Ishikawa (cell line): ENCODE measurements around the gene SLC25A6.

Experiments used
- EP300 ChIP-seq: IDR thresholded peaks from 2 replicates; pipeline ENCODE4 v1.6.1; 2012; ENCODE audit warnings: borderline replicate concordance
- RAD21 ChIP-seq: IDR thresholded peaks from 2 replicates; pipeline ENCODE4 v1.6.1; 2012; ENCODE audit warnings: low read depth
- TAF1 ChIP-seq: IDR thresholded peaks from 2 replicates; pipeline ENCODE4 v1.6.1; 2012; ENCODE audit warnings: low read depth, mild to moderate bottlenecking
- TCF12 ChIP-seq: IDR thresholded peaks from 2 replicates; pipeline ENCODE4 v1.6.1; 2012; ENCODE audit warnings: low read depth
- YY1 ChIP-seq: IDR thresholded peaks from 2 replicates; pipeline ENCODE4 v1.6.1; 2012; ENCODE audit warnings: low read depth

GRCh38 chrX:1380672-1381233 is 11.2 kb downstream of the SLC25A6 start:
- TF ChIP-seq EP300, result no peak
- TF ChIP-seq TCF12, result no peak
- no peak for TF ChIP-seq TAF1
- no peak for TF ChIP-seq YY1
- TF ChIP-seq RAD21, result no peak
